ENCODE data around the gene MYMX. TPM values are rescaled to one million over a fixed set of nuclear protein-coding genes. Genes with fewer than 3 reads are reported as not detected.

MYMX gene
- total RNA-seq, 1 donor from 2014 or later = not detected

GRCh38 chr6:44264154-44265006, 47.7 kb downstream of the MYMX start:
- peak; percentile 63 for DNase-seq (ENCODE audit: low spot score)

- peak; percentile 95 for DNase-seq (ENCODE audit: low spot score)
These were observed 48.4 kb downstream of the MYMX start, which contains the start of gene NFKBIE for GRCh38 chr6:44265007-44265721. TSS of gene NFKBIE (minus strand) at chr6:44265551. CDS start at chr6:44265346, 205 bp downstream.

GRCh38 chr6:44265722-44266233, 49.1 kb downstream of the MYMX start:
- no peak for DNase-seq (ENCODE audit: low spot score)

GRCh38 chr6:44266347-44266746, 49.6 kb downstream of the MYMX start:
- no peak for DNase-seq (ENCODE audit: low spot score)

GRCh38 chr6:44267252-44267651, 50.5 kb downstream of the MYMX start:
- no peak for DNase-seq (ENCODE audit: low spot score)

Other genes with a start within 250 kb of the MYMX start
- gene MRPL14, start 89.5 kb upstream of the MYMX start, total RNA-seq = 30.4 TPM
- gene TMEM63B, start 89.4 kb upstream of the MYMX start, total RNA-seq = 32.7 TPM
- gene CAPN11, start 58.1 kb upstream of the MYMX start, total RNA-seq = 2.1 TPM
- 58.1 TPM for gene SLC29A1, start 6.7 kb downstream of the MYMX start, total RNA-seq
- 936 TPM for gene HSP90AB1, start 30.2 kb downstream of the MYMX start, total RNA-seq
- gene SLC35B2, start 40.6 kb downstream of the MYMX start, total RNA-seq = 33.6 TPM
- 8.0 TPM for gene NFKBIE, start 48.6 kb downstream of the MYMX start, total RNA-seq
- gene TMEM151B, start 53.5 kb downstream of the MYMX start, total RNA-seq = not detected
- 17.4 TPM for gene AARS2, start 96.4 kb downstream of the MYMX start, total RNA-seq
- gene SPATS1, start 125.7 kb downstream of the MYMX start, total RNA-seq = not detected
- 22.1 TPM for gene CDC5L, start 170.8 kb downstream of the MYMX start, total RNA-seq